GM06990 (cell line): ENCODE results near the gene TNK2.

ENCODE experiments used
- DNase-seq: peaks from one replicate; pipeline ENCODE4 v3.0.0-alpha.2; 2011; ENCODE audit not compliant: insufficient read length; ENCODE audit errors: extremely low read depth
- H3K27me3 ChIP-seq: replicated peaks from 2 replicates; pipeline ENCODE4 v1.6.0; 2011; ENCODE audit warnings: low read length; ENCODE audit not compliant: control insufficient read depth, insufficient read depth
- H3K36me3 ChIP-seq: 2 replicates; pipeline ENCODE4 v1.5.1; 2011; ENCODE audit warnings: low read length; ENCODE audit not compliant: control insufficient read depth, insufficient read depth
- H3K4me3 ChIP-seq: replicated peaks from 2 replicates; pipeline ENCODE4 v1.5.1; 2011; ENCODE audit warnings: low read depth, mild to moderate bottlenecking, control low read depth, low read length
- CTCF ChIP-seq: IDR thresholded peaks from 2 replicates; pipeline ENCODE4 v1.5.1; 2011; ENCODE audit warnings: low read length, control low read depth, mild to moderate bottlenecking, inconsistent platforms; ENCODE audit not compliant: insufficient read depth, poor library complexity, severe bottlenecking

Gene TNK2

GRCh38 chr3:195900436-195901355, 7.7 kb downstream of the TNK2 start:
- no peak for TF ChIP-seq CTCF
- Histone ChIP-seq H3K36me3 (no peaks in the 10 kb centered on the region), H3K27me3 (no peaks in the 10 kb centered on the region), H3K4me3 (peak overlapping the region; percentile 15; the same call in 1 of the 2 replicates)
- peak; percentile 74 for DNase-seq

- Histone ChIP-seq H3K36me3 (no peaks in the 10 kb centered on the region), H3K27me3 (no peaks in the 10 kb centered on the region), H3K4me3 (no peak overlapping the region)
- DNase-seq, result no peak
- TF ChIP-seq CTCF, result no peak
Observed at GRCh38 chr3:195899701-195900435, 8.5 kb downstream of the TNK2 start.

- no peaks in the 10 kb centered on the region for H3K36me3 ChIP-seq
- DNase-seq, result no peak
- no peaks in the 10 kb centered on the region for H3K27me3 ChIP-seq
- no peak for TF ChIP-seq CTCF
- H3K4me3 ChIP-seq, result no peak overlapping the region
Observed at GRCh38 chr3:195897853-195898415, 10.4 kb downstream of the TNK2 start.

GRCh38 chr3:195897081-195897852, 11.1 kb downstream of the TNK2 start:
- no peaks in the 10 kb centered on the region for H3K36me3 ChIP-seq
- DNase-seq, result no peak
- no peak overlapping the region for H3K4me3 ChIP-seq
- no peaks in the 10 kb centered on the region for H3K27me3 ChIP-seq
- TF ChIP-seq CTCF, result no peak

GRCh38 chr3:195896361-195897080, 11.8 kb downstream of the TNK2 start:
- peak overlapping the region; percentile 67 for H3K4me3 ChIP-seq
- no peaks in the 10 kb centered on the region for H3K27me3 ChIP-seq
- no peak for DNase-seq

More at GRCh38 chr3:195896361-195897080, 11.8 kb downstream of the TNK2 start:
- no peaks in the 10 kb centered on the region; the same call in 1 of the 2 replicates for H3K36me3 ChIP-seq
- no peak for TF ChIP-seq CTCF
